ENCODE measurements around the gene STK10. TPM values are rescaled to one million over a fixed set of nuclear protein-coding genes. Genes with fewer than 3 reads are reported as not detected.

STK10 gene
- total RNA-seq, 3 donors from 2014 or later = 22.7 to 36.3 (median 29.9) TPM

DNA sequence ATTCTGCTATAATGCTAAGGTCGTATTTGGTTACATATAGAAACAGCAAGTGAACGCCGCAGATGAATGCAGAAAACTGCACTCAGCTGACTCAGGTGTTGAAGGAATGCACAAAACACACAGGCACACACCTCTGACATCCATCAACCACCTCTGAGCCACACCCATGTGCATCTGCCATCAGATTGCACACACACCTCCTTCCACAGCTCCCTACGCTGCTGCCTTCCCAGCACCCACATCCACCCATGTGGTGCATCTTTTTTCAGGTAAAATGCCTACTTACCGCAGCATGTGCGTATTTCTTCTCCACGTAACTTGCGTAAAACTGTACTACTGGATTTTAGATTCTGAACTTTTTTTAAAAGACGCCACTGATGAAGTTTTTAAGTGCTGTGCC is 7.1 kb downstream of the STK10 start:
- H3K36me3 ChIP-seq (ENCODE audit: low read depth) = no peaks in the 10 kb centered on the region
- no peak overlapping the region for H3K4me3 ChIP-seq
- TF ChIP-seq, protein P1, sequence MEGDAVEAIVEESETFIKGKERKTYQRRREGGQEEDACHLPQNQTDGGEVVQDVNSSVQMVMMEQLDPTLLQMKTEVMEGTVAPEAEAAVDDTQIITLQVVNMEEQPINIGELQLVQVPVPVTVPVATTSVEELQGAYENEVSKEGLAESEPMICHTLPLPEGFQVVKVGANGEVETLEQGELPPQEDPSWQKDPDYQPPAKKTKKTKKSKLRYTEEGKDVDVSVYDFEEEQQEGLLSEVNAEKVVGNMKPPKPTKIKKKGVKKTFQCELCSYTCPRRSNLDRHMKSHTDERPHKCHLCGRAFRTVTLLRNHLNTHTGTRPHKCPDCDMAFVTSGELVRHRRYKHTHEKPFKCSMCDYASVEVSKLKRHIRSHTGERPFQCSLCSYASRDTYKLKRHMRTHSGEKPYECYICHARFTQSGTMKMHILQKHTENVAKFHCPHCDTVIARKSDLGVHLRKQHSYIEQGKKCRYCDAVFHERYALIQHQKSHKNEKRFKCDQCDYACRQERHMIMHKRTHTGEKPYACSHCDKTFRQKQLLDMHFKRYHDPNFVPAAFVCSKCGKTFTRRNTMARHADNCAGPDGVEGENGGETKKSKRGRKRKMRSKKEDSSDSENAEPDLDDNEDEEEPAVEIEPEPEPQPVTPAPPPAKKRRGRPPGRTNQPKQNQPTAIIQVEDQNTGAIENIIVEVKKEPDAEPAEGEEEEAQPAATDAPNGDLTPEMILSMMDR (IDR thresholded peaks at IDR 0.05) = no peak
- no peaks in the 10 kb centered on the region for H3K9me3 ChIP-seq
- intact Hi-C loops (cut with DNase I, micrococcal nuclease) = no loop called here
- DNase-seq (no peak), ATAC-seq (no peak)
- peaks cover 2% of the 10 kb centered on the region for H3K4me1 ChIP-seq (ENCODE audit: low read depth)

DNA sequence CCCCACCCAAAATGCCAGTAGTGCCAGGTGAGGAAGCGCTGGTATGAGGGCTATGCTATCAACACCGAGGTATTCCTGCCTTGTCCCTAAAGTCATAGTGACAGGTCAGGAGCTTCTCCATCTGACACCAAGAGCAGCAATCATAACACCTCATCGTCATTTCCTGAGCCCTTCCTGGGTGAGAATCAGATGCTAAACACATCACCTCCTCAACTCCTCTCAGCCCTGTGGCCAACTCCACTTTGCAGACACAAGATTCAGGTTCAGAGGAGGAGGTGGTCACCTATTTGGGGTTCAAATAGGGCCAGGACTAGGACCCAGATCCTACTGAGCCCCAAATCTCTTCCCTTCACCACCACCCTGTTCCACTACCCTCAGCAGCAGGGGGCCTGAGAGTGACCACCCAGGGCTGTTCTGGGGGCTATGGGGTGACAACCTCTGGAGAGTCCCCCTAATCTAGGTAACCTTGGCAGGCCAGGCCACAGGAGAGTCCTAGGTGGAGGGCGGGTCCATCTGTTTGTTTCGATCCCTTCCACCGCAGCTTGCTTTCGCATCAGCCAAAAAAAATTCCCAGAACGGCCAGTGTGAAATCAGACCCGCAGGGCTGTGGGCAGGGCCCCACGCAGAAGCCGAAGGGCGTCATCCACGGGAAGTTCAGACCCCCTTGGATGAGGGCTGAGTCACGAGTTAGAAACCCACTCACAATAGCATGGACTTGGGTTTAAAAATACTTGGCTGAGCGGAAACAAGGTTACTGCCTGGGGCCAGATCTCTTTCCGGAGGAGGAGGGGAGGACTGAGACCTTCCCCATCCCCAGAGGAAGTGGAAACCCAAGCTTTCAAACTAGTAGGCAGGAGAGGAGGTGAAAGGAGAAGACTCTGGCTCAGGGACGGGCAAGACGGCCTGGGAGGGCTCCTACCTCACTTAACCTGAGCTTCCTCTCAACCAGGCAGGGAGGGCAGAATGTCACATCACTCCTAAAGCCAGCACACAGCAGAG is 8.7 kb downstream of the STK10 start:
- Histone ChIP-seq H3K36me3 (ENCODE audit: low read depth) (no peaks in the 10 kb centered on the region), H3K4me3 (no peak overlapping the region), H3K9me3 (no peaks in the 10 kb centered on the region), H3K4me1 (ENCODE audit: low read depth) (peaks cover 4% of the 10 kb centered on the region)
- DNase-seq = peak in 1 of 3 donors; percentile 42
- TF ChIP-seq, protein P1 (IDR thresholded peaks at IDR 0.05) = no peak
- ATAC-seq = peak; percentile 50
- intact Hi-C loops (cut with DNase I, micrococcal nuclease) = no loop called here

DNA sequence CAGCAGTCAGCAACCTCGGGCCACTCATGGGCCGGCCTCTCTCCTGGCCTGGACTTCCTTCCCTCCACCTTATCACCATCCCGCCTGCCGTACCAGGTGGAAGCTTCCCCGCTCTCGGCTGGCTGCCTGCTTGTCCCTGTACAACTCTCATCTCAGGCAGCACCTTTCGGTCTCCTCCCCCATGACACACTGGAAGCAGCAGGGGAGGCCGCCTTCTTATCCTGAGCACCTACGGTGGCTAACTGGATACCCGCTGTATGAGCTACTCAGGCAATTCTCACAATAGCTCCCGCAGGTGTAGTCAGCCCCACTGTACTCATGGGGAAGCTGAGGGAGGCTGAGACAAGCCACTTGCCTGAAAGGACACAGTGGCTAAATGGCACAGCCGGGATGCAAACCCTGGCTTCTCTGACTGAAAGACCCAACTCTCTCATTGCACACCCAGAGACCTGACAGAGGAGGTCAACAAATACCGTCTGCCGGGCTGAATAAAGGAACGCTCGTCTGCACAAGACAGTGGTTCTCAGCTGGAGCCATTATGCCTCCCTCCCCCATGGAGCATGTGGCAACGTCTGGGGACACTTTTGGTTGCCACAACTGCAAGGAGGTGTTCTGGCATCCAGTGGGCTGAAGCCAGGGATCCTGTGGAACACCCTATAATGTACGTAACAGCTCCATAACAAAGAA is 9.6 kb downstream of the STK10 start:
- Histone ChIP-seq H3K4me3 (no peak overlapping the region), H3K36me3 (ENCODE audit: low read depth) (no peaks in the 10 kb centered on the region), H3K9me3 (no peaks in the 10 kb centered on the region), H3K4me1 (ENCODE audit: low read depth) (peaks cover 5% of the 10 kb centered on the region)
- TF ChIP-seq, protein P1 (IDR thresholded peaks at IDR 0.05) = no peak
- DNase-seq = peak in 1 of 3 donors; percentile 68
- intact Hi-C loops (cut with DNase I, micrococcal nuclease) = no loop called here
- ATAC-seq = no peak

DNA sequence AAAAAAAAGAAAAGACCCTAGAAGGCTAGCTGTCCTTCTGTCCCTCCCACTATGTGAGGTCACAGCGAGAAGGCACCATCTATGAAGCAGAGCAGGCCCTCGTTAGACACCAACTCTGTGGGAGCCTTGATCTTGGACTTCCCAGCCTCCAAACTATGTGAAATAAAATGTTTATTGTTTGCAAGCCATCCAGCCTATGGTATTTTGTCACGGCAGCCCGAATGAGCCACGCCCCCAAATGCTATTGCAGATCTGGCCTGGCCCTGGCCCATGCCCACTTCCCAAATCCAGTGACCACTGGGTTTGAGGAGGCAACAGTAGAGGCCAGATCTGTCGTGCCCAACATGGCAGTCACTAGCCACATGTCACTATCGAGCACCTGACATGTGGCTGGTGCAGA is 10.8 kb downstream of the STK10 start:
- Histone ChIP-seq H3K9me3 (no peaks in the 10 kb centered on the region), H3K4me3 (no peak overlapping the region), H3K4me1 (ENCODE audit: low read depth) (peaks cover 5% of the 10 kb centered on the region), H3K36me3 (ENCODE audit: low read depth) (no peaks in the 10 kb centered on the region)
- intact Hi-C loops (cut with DNase I, micrococcal nuclease) = no loop called here
- no peak for ATAC-seq
- DNase-seq = no peak
- TF ChIP-seq, protein P1 (IDR thresholded peaks at IDR 0.05) = no peak

DNA sequence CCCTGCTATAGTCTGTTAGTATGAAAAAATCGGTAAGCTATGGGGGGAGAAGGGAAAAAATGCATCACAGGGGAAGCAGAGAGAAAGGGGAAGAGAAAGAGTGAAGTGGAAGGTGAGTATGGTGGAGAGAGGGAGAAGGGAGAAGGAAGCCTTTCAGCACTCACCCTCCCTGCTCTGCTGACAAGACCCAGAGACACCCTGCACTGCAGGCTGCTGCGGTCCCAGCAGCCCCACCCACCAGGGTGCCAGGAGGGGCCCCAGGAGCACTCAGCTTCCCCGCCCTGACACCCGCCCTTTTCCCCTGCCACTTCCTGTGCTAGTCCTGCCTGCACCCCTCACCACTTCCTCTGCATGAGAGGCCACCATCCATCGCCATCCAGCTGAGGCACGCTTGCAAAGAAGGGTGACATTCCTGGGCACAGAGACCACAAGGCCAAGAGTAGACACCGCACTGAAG is 12.7 kb downstream of the STK10 start:
- intact Hi-C loops (cut with DNase I, micrococcal nuclease) = no loop called here
- peak; percentile 66 to 94 (median 79) for DNase-seq
- peaks cover 5% of the 10 kb centered on the region for H3K4me1 ChIP-seq (ENCODE audit: low read depth)
- H3K4me3 ChIP-seq = no peak overlapping the region
- H3K9me3 ChIP-seq = no peaks in the 10 kb centered on the region
- TF ChIP-seq, protein P1 (IDR thresholded peaks at IDR 0.05) = no peak
- no peaks in the 10 kb centered on the region for H3K36me3 ChIP-seq (ENCODE audit: low read depth)
- peak; percentile 81 for ATAC-seq

Measured in mucosa of descending colon (tissue), 3 donors.